Gastrocnemius medialis (tissue), 4 donors: ENCODE measurements around the gene TMED1.

Experiments
- CTCF ChIP-seq, 5 experiments: fragments of 450-650 bp in 3 of 5; fragments of 200-600 bp in 2 of 5; sonication (generic) in 2 of 5; IDR thresholded peaks in 4 of 5; conservative IDR thresholded peaks in 1 of 5; 1 replicate in 4 of 5; 2 replicates in 1 of 5; pipeline ENCODE4 v1.5.1; 2016 to 2019; ENCODE audit warnings: antibody characterized with exemption in 5 of 5, mild to moderate bottlenecking in 3 of 5, moderate library complexity in 3 of 5
- POLR2A ChIP-seq, 2 donors: fragments of 450-650 bp; IDR thresholded peaks; one replicate each; pipeline ENCODE4 v1.6.1; 2017; ENCODE audit warnings: antibody characterized with exemption in 2 of 2, mild to moderate bottlenecking in 2 of 2, moderate library complexity in 2 of 2

- TF ChIP-seq CTCF (IDR thresholded peaks at IDR 0.05 in 4 of 5, conservative IDR thresholded peaks at IDR 0.05 in 1 of 5) (no peak), POLR2A (IDR thresholded peaks at IDR 0.05) (no peak)
Observed at GRCh38 chr19:10789866-10790265, 46.1 kb downstream of the TMED1 start.
